ENCODE data around the gene NLRC5.
"Not testable (repeated sequence)": the region's sequence is repeated elsewhere in the genome, so short reads cannot be mapped to it uniquely, and the experiment has no call there.

Gene NLRC5

DNA sequence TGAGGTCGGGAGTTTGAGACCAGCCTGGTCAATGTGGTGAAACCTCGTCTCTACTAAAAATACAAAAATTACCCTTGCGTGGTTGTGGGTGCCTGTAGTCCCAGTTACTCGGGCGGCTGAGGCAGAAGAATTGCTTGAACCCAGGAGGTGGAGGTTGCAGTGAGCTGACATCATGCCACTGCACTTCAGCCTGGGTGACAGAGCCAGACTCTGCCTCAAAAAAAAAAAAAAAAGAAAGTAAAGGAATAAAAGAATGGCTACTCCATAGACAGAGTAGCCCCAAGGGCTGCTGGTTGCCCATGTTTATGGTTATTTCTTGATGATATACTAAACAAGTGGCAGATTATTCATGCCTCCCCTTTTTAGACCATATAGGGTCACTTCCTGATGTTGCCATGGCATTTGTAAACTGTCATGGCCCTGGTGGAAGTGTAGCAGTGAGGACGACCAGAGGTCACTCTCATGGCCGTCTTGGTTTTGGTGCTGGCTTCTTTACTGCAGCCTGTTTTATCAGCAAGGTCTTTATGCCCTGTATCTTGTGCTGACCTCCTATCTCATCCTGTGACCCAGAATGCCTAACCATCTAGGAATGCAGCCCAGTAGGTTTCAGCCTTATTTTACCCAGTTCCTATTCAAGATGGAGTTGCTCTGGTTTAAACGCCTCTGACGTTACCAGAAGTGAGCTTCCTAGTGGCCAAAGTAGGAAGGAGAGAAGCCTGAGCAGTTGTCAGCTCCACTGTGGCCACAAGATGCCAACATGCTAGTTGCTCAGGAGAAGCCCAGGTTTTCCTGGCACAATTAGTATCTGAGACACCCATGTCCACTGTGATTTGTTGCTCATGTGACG lies 120.1 kb downstream of the NLRC5 start:
- DNase-seq (ENCODE audit: low read depth); H3K4me3 ChIP-seq (ENCODE audit: low read depth, low read length): not testable (repeated sequence)

- DNase-seq (ENCODE audit: low read depth) = no peak
- H3K4me3 ChIP-seq (ENCODE audit: low read depth, low read length) = no peak overlapping the region
Measured at GRCh38 chr16:57110937-57111336, 121.6 kb downstream of the NLRC5 start.

- DNase-seq (ENCODE audit: low read depth) = no peak
- no peak overlapping the region for H3K4me3 ChIP-seq (ENCODE audit: low read depth, low read length)
Measured at GRCh38 chr16:57111420-57111819, 122.1 kb downstream of the NLRC5 start.

DNA sequence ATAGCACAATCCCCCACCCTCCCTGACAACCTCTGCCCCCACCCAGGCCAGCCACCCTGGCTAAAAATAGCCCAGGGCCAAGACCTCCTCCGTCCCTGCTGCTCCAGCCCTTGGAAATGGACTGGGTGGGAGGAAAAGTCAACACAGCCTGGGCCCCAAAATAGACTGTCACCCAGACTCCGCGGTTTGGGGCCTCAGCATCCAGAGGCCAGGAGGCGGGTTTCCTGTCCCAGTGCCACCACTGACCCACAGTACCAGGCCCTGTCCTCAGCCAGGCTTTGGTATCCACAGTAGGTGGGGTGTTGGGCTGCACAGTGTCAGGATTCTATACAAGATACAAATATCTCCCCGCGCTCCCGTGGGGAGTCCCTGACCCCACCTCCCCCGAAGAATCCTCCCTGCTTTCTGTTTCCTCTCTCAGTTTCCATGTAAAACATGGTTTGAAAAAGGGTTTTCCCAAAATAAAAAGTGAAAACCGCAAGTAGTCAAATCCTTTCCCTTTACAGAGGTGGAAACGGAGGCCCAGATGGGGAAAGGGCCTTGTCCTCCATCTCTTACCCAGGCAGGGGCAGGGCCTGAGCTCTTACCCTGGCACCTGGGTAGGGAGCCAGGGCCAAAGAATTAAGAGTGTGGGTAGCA lies 123.2 kb downstream of the NLRC5 start:
- H3K4me3 ChIP-seq (ENCODE audit: low read depth, low read length) = no peak overlapping the region
- no peak for DNase-seq (ENCODE audit: low read depth)

DNA sequence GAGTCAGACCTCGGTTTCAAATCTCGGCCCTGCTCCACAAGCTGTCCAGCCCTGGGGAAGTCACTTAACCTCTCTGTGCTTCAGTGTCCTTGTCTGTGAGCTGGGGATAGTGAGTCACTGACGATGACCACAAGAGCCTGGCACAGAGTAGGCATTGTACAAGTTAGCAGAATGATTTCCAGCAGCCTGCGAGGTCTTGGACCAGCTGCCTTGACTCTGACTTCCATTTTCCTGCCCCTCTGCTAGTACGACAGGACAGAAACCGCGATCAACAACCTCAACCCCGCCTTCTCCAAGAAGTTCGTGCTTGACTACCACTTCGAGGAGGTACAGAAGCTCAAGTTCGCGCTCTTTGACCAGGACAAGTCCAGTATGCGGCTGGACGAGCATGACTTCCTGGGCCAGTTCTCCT lies 123.7 kb downstream of the NLRC5 start:
- no peak overlapping the region for H3K4me3 ChIP-seq (ENCODE audit: low read depth, low read length)
- DNase-seq (ENCODE audit: low read depth) = no peak

GRCh38 chr16:57113664-57114063 lies 124.3 kb downstream of the NLRC5 start:
- DNase-seq (ENCODE audit: low read depth) = no peak

DNA sequence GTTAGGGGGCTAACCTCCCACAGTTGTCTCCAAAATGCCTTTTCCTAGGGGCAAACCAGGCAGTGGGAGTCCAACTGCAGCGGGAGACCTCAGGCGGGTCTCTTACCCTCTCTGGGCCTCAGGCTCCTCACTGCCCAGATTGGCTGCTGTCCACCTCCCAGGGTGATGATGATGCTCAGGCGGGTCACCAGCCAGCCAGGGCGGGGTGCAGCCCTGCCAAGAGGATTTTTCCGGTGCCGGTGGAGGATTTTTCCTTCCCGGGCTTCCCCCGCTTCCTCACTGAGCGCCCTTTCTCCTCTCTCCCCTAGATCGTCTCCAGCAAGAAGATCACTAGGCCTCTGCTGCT lies 125.8 kb downstream of the NLRC5 start:
- peak; percentile 13 for DNase-seq (ENCODE audit: low read depth)
- no peak overlapping the region for H3K4me3 ChIP-seq (ENCODE audit: low read depth, low read length)

More at GRCh38 chr16:57113664-57114063, 124.3 kb downstream of the NLRC5 start:
- H3K4me3 ChIP-seq (ENCODE audit: low read depth, low read length) = no peak overlapping the region

DNA sequence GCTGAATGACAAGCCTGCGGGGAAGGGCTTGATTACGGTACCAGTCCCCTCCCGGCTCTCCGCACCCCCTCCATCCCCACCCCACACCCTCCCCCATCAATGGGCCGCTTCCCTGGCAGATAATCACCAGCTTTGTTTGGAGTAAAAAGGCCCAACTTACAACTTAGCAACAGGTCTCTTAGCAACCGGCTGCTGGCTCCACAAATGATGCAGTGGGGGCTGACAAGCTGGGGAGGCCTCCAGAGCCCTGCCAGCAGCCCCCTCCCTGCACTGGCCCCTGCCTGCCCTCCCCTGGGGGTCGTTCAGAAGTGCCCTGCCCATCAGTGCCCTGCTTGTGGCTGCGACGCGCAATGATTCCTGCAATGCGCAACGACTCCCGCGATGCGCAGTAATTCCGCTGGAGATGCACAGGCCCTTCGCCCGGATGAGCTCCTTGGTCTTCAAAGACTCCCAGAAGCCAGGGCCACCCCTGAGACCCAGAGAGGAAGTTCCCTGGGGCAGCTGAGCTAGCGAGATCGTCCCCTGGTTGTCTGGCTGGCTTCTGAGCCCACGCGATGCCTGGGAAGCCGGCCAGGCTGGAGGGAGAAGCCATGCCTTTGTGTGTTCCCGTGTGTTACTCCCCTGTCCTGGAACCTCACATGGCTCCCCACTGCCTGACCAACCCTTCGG lies 126.3 kb downstream of the NLRC5 start:
- H3K4me3 ChIP-seq (ENCODE audit: low read depth, low read length) = no peak overlapping the region

GRCh38 chr16:57118461-57119084 lies 129.2 kb downstream of the NLRC5 start:
- H3K4me3 ChIP-seq (ENCODE audit: low read depth, low read length) = no peak overlapping the region
- DNase-seq (ENCODE audit: low read depth) = no peak

More for the DNA sequence above, 126.3 kb downstream of the NLRC5 start:
- DNase-seq (ENCODE audit: low read depth) = no peak

DNA sequence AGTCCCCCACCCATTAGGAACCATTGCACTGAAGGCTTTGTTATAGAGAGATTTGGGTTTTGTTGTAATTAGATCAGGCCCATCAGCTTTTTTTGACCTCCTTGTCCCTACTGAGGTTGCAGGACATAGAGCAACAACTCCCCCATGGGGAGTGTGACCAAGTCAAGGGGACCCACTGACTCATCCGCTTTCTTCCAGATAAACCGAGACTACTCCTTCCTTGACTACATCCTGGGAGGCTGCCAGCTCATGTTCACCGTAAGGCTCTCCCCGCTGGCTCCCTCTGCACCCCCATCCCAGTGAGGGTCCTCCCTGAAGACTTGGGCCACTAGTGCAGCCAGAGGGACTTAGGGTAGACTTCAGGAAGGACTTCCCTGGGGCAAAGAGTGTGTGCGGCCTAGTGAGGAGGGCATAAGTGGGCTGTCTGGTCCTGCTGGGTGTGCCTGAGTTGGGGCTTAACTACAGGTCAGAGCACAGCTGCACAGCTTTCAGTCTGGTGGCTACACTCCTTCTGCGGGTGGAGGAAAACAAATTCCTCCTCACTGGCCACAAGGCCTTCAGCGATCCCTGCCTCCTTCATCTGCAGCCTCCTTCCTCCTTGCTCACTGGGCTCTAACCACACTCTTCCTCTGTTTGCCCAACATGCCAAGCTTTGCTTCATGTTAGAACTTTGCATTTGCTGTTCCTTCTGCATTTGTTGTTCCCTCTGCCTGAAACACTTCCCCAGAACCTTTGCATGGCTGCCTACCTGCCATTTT lies 134.0 kb downstream of the NLRC5 start:
- H3K4me3 ChIP-seq (ENCODE audit: low read depth, low read length) = no peak overlapping the region
- DNase-seq (ENCODE audit: low read depth) = no peak

- no peak for DNase-seq (ENCODE audit: low read depth)
- no peak overlapping the region for H3K4me3 ChIP-seq (ENCODE audit: low read depth, low read length)
Measured at GRCh38 chr16:57123974-57124674, 134.8 kb downstream of the NLRC5 start.

DNA sequence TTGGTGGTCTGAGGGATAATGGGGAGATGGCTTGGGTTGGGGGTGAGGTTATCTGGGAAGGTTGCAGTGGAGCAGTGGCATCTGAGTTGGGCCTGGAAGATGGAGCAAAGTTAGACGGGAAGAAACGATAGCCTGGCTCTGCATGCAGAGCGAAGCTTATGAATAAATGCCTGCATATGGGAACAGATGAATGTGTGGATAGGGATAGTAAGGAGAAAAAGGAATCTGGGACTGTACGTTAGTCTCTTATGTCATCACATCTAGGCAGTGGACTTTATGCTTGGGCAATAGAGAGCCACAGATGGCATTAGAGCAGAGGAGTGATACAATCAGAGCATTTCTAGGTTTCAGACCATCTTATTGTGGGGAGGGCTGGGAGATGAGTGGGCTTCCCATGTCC lies 136.0 kb downstream of the NLRC5 start:
- DNase-seq (ENCODE audit: low read depth) = no peak

GRCh38 chr16:57125969-57126368 lies 136.6 kb downstream of the NLRC5 start:
- no peak overlapping the region for H3K4me3 ChIP-seq (ENCODE audit: low read depth, low read length)
- DNase-seq (ENCODE audit: low read depth) = no peak

More for the DNA sequence above, 136.0 kb downstream of the NLRC5 start:
- no peak overlapping the region for H3K4me3 ChIP-seq (ENCODE audit: low read depth, low read length)

DNA sequence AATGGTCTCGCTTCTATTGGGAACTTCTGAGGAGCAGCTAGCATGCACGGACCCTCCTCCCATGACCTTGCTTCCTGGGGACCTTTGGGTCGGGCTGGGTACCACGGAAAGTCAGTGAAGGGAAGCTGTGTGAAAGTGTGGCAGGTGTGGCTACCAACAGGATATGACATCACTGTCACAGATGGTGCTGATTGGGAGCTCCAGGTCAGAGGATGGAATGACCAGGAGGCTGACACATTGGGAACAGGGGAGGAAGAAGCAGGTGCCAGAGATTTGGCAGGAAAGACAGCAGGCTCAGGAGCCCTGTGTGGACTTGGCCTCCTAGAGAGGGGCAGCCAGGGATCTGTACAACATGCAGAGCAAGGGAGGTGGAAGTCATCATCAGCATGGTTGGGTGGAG lies 137.1 kb downstream of the NLRC5 start:
- DNase-seq (ENCODE audit: low read depth) = no peak
- H3K4me3 ChIP-seq (ENCODE audit: low read depth, low read length) = no peak overlapping the region

DNA sequence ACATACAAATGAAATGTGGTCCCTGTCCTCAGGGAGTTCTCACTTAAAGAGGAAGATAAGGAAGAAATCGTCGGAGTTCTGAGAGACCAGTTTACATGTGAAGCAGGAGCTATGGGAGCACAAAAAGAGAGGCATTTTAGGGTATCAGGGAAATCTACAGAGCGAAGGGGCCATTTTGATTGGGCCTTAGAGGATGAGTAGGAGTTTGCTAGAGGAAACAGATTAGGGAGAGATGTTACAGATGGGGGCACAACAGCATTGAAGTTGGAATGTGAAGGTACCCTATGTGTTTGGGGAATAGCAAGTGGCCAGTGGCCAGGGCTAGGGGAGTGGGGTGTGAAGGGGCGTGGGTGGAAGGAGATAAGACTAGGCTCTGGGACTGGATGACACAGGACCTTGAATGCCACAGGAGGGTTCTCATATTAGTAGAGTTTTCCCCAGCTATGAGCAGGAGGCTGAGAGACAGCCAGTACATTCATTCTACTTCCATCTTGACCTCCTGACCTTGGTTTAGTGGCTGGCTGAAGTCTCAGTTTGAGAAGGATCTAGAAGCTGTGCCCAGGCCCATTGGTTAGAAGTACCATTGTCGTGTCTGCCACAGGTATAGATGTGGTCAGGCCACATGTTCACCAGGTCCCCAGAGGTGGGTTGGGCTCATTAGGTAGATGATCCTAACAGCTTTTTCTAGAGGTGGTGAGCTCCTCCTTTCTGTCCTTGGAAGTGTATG lies 137.8 kb downstream of the NLRC5 start:
- no peak for DNase-seq (ENCODE audit: low read depth)

GRCh38 chr16:57127836-57128235 lies 138.5 kb downstream of the NLRC5 start:
- no peak overlapping the region for H3K4me3 ChIP-seq (ENCODE audit: low read depth, low read length)
- DNase-seq (ENCODE audit: low read depth) = no peak

More for the DNA sequence above, 137.8 kb downstream of the NLRC5 start:
- no peak overlapping the region for H3K4me3 ChIP-seq (ENCODE audit: low read depth, low read length)

- no peak for DNase-seq (ENCODE audit: low read depth)
Measured at GRCh38 chr16:57128771-57129389, 139.5 kb downstream of the NLRC5 start.

DNA sequence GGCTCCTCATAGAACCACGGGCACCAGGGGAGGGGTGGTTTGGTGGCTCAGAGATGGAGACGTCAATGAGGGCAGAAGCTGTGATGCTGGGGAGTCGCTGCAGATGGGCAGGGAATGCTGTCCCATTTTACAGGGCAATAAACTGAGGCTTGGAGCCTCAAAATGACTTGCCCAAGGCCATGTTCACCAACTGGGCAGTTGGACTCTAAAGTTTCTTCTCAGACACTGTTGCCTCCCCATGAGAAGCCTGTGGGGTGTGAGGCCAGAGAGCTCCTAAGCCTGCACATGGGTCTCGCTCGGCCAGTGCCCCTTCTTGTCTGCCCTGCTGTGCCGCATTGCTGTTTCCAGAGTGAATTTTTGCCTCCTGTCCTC lies 141.6 kb downstream of the NLRC5 start:
- H3K4me3 ChIP-seq (ENCODE audit: low read depth, low read length) = no peak overlapping the region
- no peak for DNase-seq (ENCODE audit: low read depth)

More at GRCh38 chr16:57128771-57129389, 139.5 kb downstream of the NLRC5 start:
- no peak overlapping the region for H3K4me3 ChIP-seq (ENCODE audit: low read depth, low read length)

Data from skeletal muscle cell (primary cell).